Measurements from ENCODE around the gene RTL10. TPM values are rescaled to one million over a fixed set of nuclear protein-coding genes. Genes with fewer than 3 reads are reported as not detected.

RTL10 gene
- total and polyA plus RNA-seq, 4 donors = 7.4 to 22.7 (median 11.6) TPM

DNA sequence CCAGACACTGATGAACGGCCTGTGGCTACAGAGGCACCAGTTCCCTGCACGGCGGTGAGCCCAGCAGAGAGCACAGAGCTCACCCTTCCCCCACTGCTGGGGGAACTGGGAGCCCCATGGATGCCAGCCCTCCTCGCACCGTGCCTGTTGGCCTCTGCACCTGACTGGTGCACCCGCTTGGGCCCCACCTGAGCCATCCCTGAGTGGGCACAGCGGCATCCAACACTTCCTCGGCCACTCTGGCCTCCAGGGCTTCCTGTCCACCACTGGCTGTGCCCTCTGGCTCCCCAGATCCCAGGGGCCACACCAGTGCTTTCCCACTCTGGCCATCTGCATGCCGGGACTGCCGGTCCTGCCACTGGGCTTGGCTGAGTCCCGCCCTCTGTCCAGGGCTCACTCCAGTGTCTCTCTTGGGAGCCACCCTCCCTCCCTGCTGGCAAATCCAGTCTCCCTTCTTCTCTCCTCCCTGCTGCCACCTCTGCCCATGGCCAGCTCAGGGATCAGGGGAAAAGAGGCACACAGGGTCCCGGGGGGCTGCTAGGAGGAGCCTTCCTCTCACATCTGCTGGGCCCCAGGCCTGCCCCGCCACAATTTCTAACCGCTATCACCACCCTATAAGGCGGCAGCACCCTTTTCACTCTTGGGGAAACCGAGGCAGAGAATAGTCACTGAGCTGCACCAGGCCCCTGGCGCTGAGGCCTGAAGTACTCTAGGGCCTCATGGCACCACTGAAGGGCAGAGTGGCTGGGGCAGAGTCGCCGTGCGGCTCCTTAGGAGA is 33.0 kb downstream of the RTL10 start:
- H3K4me1 ChIP-seq (ENCODE audit: control insufficient read depth in 5 of 5, insufficient read depth in 5 of 5, low read length in 5 of 5) = peaks cover 0 to 22% (median 0%) of the 10 kb centered on the region in 5 donors
- peaks cover 0 to 3% (median 0%) of the 10 kb centered on the region in 4 donors for H3K36me3 ChIP-seq (ENCODE audit: control insufficient read depth in 4 of 4, insufficient read depth in 4 of 4, low read length in 4 of 4)
- TF ChIP-seq, protein P1, sequence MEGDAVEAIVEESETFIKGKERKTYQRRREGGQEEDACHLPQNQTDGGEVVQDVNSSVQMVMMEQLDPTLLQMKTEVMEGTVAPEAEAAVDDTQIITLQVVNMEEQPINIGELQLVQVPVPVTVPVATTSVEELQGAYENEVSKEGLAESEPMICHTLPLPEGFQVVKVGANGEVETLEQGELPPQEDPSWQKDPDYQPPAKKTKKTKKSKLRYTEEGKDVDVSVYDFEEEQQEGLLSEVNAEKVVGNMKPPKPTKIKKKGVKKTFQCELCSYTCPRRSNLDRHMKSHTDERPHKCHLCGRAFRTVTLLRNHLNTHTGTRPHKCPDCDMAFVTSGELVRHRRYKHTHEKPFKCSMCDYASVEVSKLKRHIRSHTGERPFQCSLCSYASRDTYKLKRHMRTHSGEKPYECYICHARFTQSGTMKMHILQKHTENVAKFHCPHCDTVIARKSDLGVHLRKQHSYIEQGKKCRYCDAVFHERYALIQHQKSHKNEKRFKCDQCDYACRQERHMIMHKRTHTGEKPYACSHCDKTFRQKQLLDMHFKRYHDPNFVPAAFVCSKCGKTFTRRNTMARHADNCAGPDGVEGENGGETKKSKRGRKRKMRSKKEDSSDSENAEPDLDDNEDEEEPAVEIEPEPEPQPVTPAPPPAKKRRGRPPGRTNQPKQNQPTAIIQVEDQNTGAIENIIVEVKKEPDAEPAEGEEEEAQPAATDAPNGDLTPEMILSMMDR (IDR thresholded peaks at IDR 0.05; ENCODE audit: control extremely low read depth, extremely low read depth) = no peak
- no peak overlapping the region for H3K4me3 ChIP-seq
- no peak for DNase-seq
- H3K9ac ChIP-seq (ENCODE audit: insufficient read depth in 1 of 2, low read length in 2 of 2) = no peak overlapping the region
- H3K9me3 ChIP-seq (ENCODE audit: control insufficient read depth in 4 of 4, insufficient read depth in 3 of 4, low read length in 3 of 4) = no peaks in the 10 kb centered on the region
- no peaks in the 10 kb centered on the region for H3K27me3 ChIP-seq (ENCODE audit: control insufficient read depth in 3 of 3, insufficient read depth in 3 of 3, low read length in 2 of 3)
- 92 to 94% methylated on average over 20 of the region's 20 CpGs for WGBS, 2 donors
- no peak for ATAC-seq (ENCODE audit: insufficient read depth, low FRiP score)
- no peak overlapping the region for H3K27ac ChIP-seq (ENCODE audit: low read depth in 1 of 2, low read length in 1 of 2)

DNA sequence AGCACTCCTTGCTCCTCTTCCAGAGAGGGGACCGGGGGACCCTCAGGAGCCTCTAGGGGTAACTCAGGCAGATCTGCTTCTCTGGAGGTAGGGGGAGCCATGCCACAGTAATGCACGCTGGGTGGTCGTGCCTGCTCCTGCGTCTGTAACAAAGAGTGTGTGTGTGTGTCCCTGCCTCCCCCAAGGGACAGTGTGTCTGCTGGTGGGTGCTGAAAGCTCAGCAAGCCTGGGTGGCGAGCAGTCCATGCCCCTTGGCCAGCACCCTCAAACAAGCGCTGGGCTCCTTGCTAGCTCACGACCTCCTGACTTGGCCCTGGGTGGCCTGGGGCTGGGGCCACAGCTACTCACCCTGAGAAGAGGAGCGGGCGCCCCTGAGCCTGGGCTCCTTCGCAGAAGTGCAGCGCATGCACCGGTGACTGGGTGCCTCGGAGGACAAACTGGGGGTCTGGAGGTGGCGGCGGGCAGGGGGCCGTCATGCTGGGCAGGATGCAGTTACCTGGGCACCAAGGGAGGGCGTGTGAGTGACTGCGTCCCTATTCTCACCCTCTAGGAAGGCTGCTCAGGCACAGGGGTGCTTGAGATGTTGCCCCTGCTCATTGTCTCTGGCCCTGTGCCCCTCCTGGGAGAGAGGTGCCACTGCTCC is 33.7 kb downstream of the RTL10 start:
- no peak overlapping the region for H3K4me3 ChIP-seq
- no peaks in the 10 kb centered on the region for H3K27me3 ChIP-seq (ENCODE audit: control insufficient read depth in 3 of 3, insufficient read depth in 3 of 3, low read length in 2 of 3)
- no peak for ATAC-seq (ENCODE audit: insufficient read depth, low FRiP score)
- H3K36me3 ChIP-seq (ENCODE audit: control insufficient read depth in 4 of 4, insufficient read depth in 4 of 4, low read length in 4 of 4) = peaks cover 0 to 3% (median 0%) of the 10 kb centered on the region in 4 donors
- DNase-seq = no peak
- TF ChIP-seq, protein P1 (IDR thresholded peaks at IDR 0.05; ENCODE audit: control extremely low read depth, extremely low read depth) = no peak
- no peaks in the 10 kb centered on the region for H3K9me3 ChIP-seq (ENCODE audit: control insufficient read depth in 4 of 4, insufficient read depth in 3 of 4, low read length in 3 of 4)
- peaks cover 0 to 29% (median 0%) of the 10 kb centered on the region in 5 donors for H3K4me1 ChIP-seq (ENCODE audit: control insufficient read depth in 5 of 5, insufficient read depth in 5 of 5, low read length in 5 of 5)
- no peak overlapping the region for H3K9ac ChIP-seq (ENCODE audit: insufficient read depth in 1 of 2, low read length in 2 of 2)
- H3K27ac ChIP-seq (ENCODE audit: low read depth in 1 of 2, low read length in 1 of 2) = no peak overlapping the region
- 96% methylated on average over 18 of the region's 18 CpGs for WGBS, 2 donors

- ATAC-seq (ENCODE audit: insufficient read depth, low FRiP score) = no peak
- Histone ChIP-seq H3K27ac (ENCODE audit: low read depth in 1 of 2, low read length in 1 of 2) (no peak overlapping the region), H3K9me3 (ENCODE audit: control insufficient read depth in 4 of 4, insufficient read depth in 3 of 4, low read length in 3 of 4) (no peaks in the 10 kb centered on the region), H3K27me3 (ENCODE audit: control insufficient read depth in 3 of 3, insufficient read depth in 3 of 3, low read length in 2 of 3) (no peaks in the 10 kb centered on the region), H3K4me3 (no peak overlapping the region), H3K36me3 (ENCODE audit: control insufficient read depth in 4 of 4, insufficient read depth in 4 of 4, low read length in 4 of 4) (peaks cover 0 to 3% (median 0%) of the 10 kb centered on the region in 4 donors), H3K9ac (ENCODE audit: insufficient read depth in 1 of 2, low read length in 2 of 2) (no peak overlapping the region), H3K4me1 (ENCODE audit: control insufficient read depth in 5 of 5, insufficient read depth in 5 of 5, low read length in 5 of 5) (peaks cover 0 to 31% (median 0%) of the 10 kb centered on the region in 5 donors)
- 93 to 97% methylated on average over 21 of the region's 21 CpGs for whole genome bisulfite sequencing, 2 donors
- DNase-seq = no peak
- TF ChIP-seq, protein P1 (IDR thresholded peaks at IDR 0.05; ENCODE audit: control extremely low read depth, extremely low read depth) = no peak
Observed at GRCh38 chr22:19819911-19820879, 34.5 kb downstream of the RTL10 start.

Data from lung (tissue), 12 donors.